ENCODE measurements around the gene MTHFS.

MTHFS gene

GRCh38 chr15:79853492-79854328 lies 43.1 kb downstream of the MTHFS start:
- no CpG with 5 or more reads among the region's 8 CpGs for WGBS (ENCODE audit: insufficient coverage, insufficient read length)
- peak; percentile 43 for DNase-seq (ENCODE audit: low read depth, low spot score)

GRCh38 chr15:79849789-79850188 lies 47.0 kb downstream of the MTHFS start:
- DNase-seq (ENCODE audit: low read depth, low spot score), result peak; percentile 20
- no CpG with 5 or more reads among the region's 3 CpGs for WGBS (ENCODE audit: insufficient coverage, insufficient read length)
- no peak overlapping the region for H3K4me3 ChIP-seq (ENCODE audit: low read length)
- no peaks in the 10 kb centered on the region for H3K27me3 ChIP-seq (ENCODE audit: control insufficient read depth, insufficient read depth, low read length)
- H3K9me3 ChIP-seq (ENCODE audit: control insufficient read depth, insufficient read depth, low read length), result no peaks in the 10 kb centered on the region
- H3K27ac ChIP-seq (ENCODE audit: low read length), result no peak overlapping the region
- no peaks in the 10 kb centered on the region for H3K4me1 ChIP-seq (ENCODE audit: control insufficient read depth, insufficient read depth, low read length)
- no peaks in the 10 kb centered on the region for H3K36me3 ChIP-seq (ENCODE audit: control insufficient read depth, insufficient read depth, low read length)

More at GRCh38 chr15:79853492-79854328, 43.1 kb downstream of the MTHFS start:
- H3K27me3 ChIP-seq (ENCODE audit: control insufficient read depth, insufficient read depth, low read length), result no peaks in the 10 kb centered on the region
- H3K4me3 ChIP-seq (ENCODE audit: low read length), result no peak overlapping the region
- H3K9me3 ChIP-seq (ENCODE audit: control insufficient read depth, insufficient read depth, low read length), result no peaks in the 10 kb centered on the region
- no peaks in the 10 kb centered on the region for H3K4me1 ChIP-seq (ENCODE audit: control insufficient read depth, insufficient read depth, low read length)
- no peak overlapping the region for H3K27ac ChIP-seq (ENCODE audit: low read length)
- no peaks in the 10 kb centered on the region for H3K36me3 ChIP-seq (ENCODE audit: control insufficient read depth, insufficient read depth, low read length)

- Histone ChIP-seq H3K4me1 (ENCODE audit: control insufficient read depth, insufficient read depth, low read length) (no peaks in the 10 kb centered on the region), H3K27ac (ENCODE audit: low read length) (no peak overlapping the region), H3K36me3 (ENCODE audit: control insufficient read depth, insufficient read depth, low read length) (no peaks in the 10 kb centered on the region), H3K27me3 (ENCODE audit: control insufficient read depth, insufficient read depth, low read length) (no peaks in the 10 kb centered on the region), H3K9me3 (ENCODE audit: control insufficient read depth, insufficient read depth, low read length) (no peaks in the 10 kb centered on the region), H3K4me3 (ENCODE audit: low read length) (no peak overlapping the region)
- DNase-seq (ENCODE audit: low read depth, low spot score), result no peak
- WGBS (ENCODE audit: insufficient coverage, insufficient read length), result no CpG with 5 or more reads among the region's 2 CpGs
These were observed 50.3 kb downstream of the MTHFS start for GRCh38 chr15:79846539-79846938.

- Histone ChIP-seq H3K36me3 (ENCODE audit: control insufficient read depth, insufficient read depth, low read length) (no peaks in the 10 kb centered on the region), H3K9me3 (ENCODE audit: control insufficient read depth, insufficient read depth, low read length) (no peaks in the 10 kb centered on the region), H3K4me1 (ENCODE audit: control insufficient read depth, insufficient read depth, low read length) (no peaks in the 10 kb centered on the region), H3K4me3 (ENCODE audit: low read length) (no peak overlapping the region), H3K27ac (ENCODE audit: low read length) (no peak overlapping the region), H3K27me3 (ENCODE audit: control insufficient read depth, insufficient read depth, low read length) (no peaks in the 10 kb centered on the region)
- DNase-seq (ENCODE audit: low read depth, low spot score), result no peak
- WGBS (ENCODE audit: insufficient coverage, insufficient read length), result no CpG with 5 or more reads among the region's 3 CpGs
These were observed 52.6 kb downstream of the MTHFS start for GRCh38 chr15:79844221-79844620.

DNA sequence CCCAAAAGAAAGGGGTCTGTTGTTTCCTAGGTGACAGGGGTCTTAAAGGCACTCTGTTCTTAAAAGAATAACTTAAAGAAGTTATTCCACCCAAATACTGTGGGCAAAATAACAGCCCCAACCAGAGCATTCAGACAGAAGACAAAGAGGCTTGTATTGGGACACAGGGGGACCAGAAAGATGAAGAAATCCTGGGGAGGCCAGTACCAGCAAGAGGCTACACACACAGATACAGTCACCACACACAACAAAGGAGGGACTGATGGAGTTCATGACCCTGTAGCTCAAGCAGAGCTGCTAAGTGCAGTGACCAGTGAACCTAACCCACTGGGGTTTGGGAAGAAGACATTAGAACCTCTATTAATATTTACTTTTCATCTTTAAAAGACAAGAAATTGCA lies 59.0 kb downstream of the MTHFS start:
- H3K27ac ChIP-seq (ENCODE audit: low read length), result no peak overlapping the region
- peaks cover 3% of the 10 kb centered on the region; the same call in 1 of the 2 replicates for H3K36me3 ChIP-seq (ENCODE audit: control insufficient read depth, insufficient read depth, low read length)
- no peak overlapping the region for H3K4me3 ChIP-seq (ENCODE audit: low read length)
- DNase-seq (ENCODE audit: low read depth, low spot score), result no peak
- H3K9me3 ChIP-seq (ENCODE audit: control insufficient read depth, insufficient read depth, low read length), result no peaks in the 10 kb centered on the region
- no peaks in the 10 kb centered on the region for H3K27me3 ChIP-seq (ENCODE audit: control insufficient read depth, insufficient read depth, low read length)
- H3K4me1 ChIP-seq (ENCODE audit: control insufficient read depth, insufficient read depth, low read length), result no peaks in the 10 kb centered on the region

- Histone ChIP-seq H3K4me3 (ENCODE audit: low read length) (no peak overlapping the region), H3K4me1 (ENCODE audit: control insufficient read depth, insufficient read depth, low read length) (no peaks in the 10 kb centered on the region), H3K36me3 (ENCODE audit: control insufficient read depth, insufficient read depth, low read length) (peaks cover 3% of the 10 kb centered on the region; the same call in 1 of the 2 replicates), H3K27me3 (ENCODE audit: control insufficient read depth, insufficient read depth, low read length) (no peaks in the 10 kb centered on the region), H3K27ac (ENCODE audit: low read length) (no peak overlapping the region), H3K9me3 (ENCODE audit: control insufficient read depth, insufficient read depth, low read length) (no peaks in the 10 kb centered on the region)
- no peak for DNase-seq (ENCODE audit: low read depth, low spot score)
- WGBS (ENCODE audit: insufficient coverage, insufficient read length), result no CpG with 5 or more reads among the region's 4 CpGs
These were observed 62.3 kb downstream of the MTHFS start for GRCh38 chr15:79834495-79834894.

- Histone ChIP-seq H3K27ac (ENCODE audit: low read length) (no peak overlapping the region), H3K27me3 (ENCODE audit: control insufficient read depth, insufficient read depth, low read length) (no peaks in the 10 kb centered on the region), H3K9me3 (ENCODE audit: control insufficient read depth, insufficient read depth, low read length) (no peaks in the 10 kb centered on the region), H3K4me3 (ENCODE audit: low read length) (no peak overlapping the region), H3K4me1 (ENCODE audit: control insufficient read depth, insufficient read depth, low read length) (no peaks in the 10 kb centered on the region), H3K36me3 (ENCODE audit: control insufficient read depth, insufficient read depth, low read length) (peaks cover 3% of the 10 kb centered on the region; the same call in 1 of the 2 replicates)
- WGBS (ENCODE audit: insufficient coverage, insufficient read length), result no CpG with 5 or more reads among the region's 1 CpG
- DNase-seq (ENCODE audit: low read depth, low spot score), result no peak
These were observed 64.3 kb downstream of the MTHFS start for GRCh38 chr15:79832367-79833120.

DNA sequence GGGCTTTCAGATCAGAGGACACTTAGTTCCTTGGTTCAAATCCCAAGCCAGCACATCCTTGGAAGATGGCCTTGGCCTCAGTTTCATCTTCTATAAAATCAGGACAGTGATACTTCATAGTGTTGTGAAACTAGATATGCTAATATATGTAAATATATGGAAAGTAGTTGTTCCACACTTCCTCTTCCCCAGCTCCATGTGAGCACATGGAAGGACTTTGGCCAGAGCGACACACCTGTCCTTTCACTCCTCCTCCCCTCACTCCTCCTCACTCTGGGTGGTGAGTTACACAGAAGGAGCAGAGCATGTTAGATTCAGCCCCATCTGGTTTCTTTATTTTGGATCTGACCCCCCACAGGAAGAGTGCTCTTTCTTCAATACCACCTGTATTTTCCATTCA lies 65.2 kb downstream of the MTHFS start:
- Histone ChIP-seq H3K9me3 (ENCODE audit: control insufficient read depth, insufficient read depth, low read length) (no peaks in the 10 kb centered on the region), H3K27me3 (ENCODE audit: control insufficient read depth, insufficient read depth, low read length) (no peaks in the 10 kb centered on the region), H3K36me3 (ENCODE audit: control insufficient read depth, insufficient read depth, low read length) (peaks cover 3% of the 10 kb centered on the region; the same call in 1 of the 2 replicates), H3K4me3 (ENCODE audit: low read length) (no peak overlapping the region), H3K4me1 (ENCODE audit: control insufficient read depth, insufficient read depth, low read length) (no peaks in the 10 kb centered on the region), H3K27ac (ENCODE audit: low read length) (no peak overlapping the region)
- DNase-seq (ENCODE audit: low read depth, low spot score), result no peak
- WGBS (ENCODE audit: insufficient coverage, insufficient read length), result no CpG with 5 or more reads among the region's 1 CpG

GRCh38 chr15:79829950-79830349 lies 66.9 kb downstream of the MTHFS start:
- H3K36me3 ChIP-seq (ENCODE audit: control insufficient read depth, insufficient read depth, low read length), result peaks cover 3% of the 10 kb centered on the region; the same call in 1 of the 2 replicates

GRCh38 chr15:79828447-79828846 lies 68.4 kb downstream of the MTHFS start:
- Histone ChIP-seq H3K9me3 (ENCODE audit: control insufficient read depth, insufficient read depth, low read length) (no peaks in the 10 kb centered on the region), H3K4me3 (ENCODE audit: low read length) (no peak overlapping the region), H3K36me3 (ENCODE audit: control insufficient read depth, insufficient read depth, low read length) (no peaks in the 10 kb centered on the region), H3K27me3 (ENCODE audit: control insufficient read depth, insufficient read depth, low read length) (no peaks in the 10 kb centered on the region), H3K27ac (ENCODE audit: low read length) (no peak overlapping the region), H3K4me1 (ENCODE audit: control insufficient read depth, insufficient read depth, low read length) (no peaks in the 10 kb centered on the region)
- DNase-seq (ENCODE audit: low read depth, low spot score), result no peak

More at GRCh38 chr15:79829950-79830349, 66.9 kb downstream of the MTHFS start:
- H3K27me3 ChIP-seq (ENCODE audit: control insufficient read depth, insufficient read depth, low read length), result no peaks in the 10 kb centered on the region
- WGBS (ENCODE audit: insufficient coverage, insufficient read length), result no CpG with 5 or more reads among the region's 14 CpGs
- H3K4me3 ChIP-seq (ENCODE audit: low read length), result no peak overlapping the region
- H3K4me1 ChIP-seq (ENCODE audit: control insufficient read depth, insufficient read depth, low read length), result no peaks in the 10 kb centered on the region
- DNase-seq (ENCODE audit: low read depth, low spot score), result no peak
- no peak overlapping the region for H3K27ac ChIP-seq (ENCODE audit: low read length)
- no peaks in the 10 kb centered on the region for H3K9me3 ChIP-seq (ENCODE audit: control insufficient read depth, insufficient read depth, low read length)

All from iPS DF 6.9 (cell line).